Subcutaneous adipose tissue (tissue), 4 donors: ENCODE measurements around the gene RBBP4. TPM values are rescaled to one million over a fixed set of nuclear protein-coding genes. Genes with fewer than 3 reads are reported as not detected.

ENCODE experiments used
- CTCF ChIP-seq: fragments of 450-650 bp; IDR thresholded peaks from one replicate; pipeline ENCODE4 v1.5.1; 2016; ENCODE audit warnings: low read depth, mild to moderate bottlenecking, control low read depth, antibody characterized with exemption, moderate library complexity
- total RNA-seq, 4 donors: library from RNA; depleted of rRNA; stranded (reverse); fragments of >200 nt; gene quantifications; one replicate each; pipeline ENCODE4 v1.1.0, GENCODE V29; 2016

RBBP4 gene
- total RNA-seq, 4 donors from 2014 or later = 91.9 to 112 (median 100) TPM

GRCh38 chr1:32685498-32685897, 34.5 kb downstream of the RBBP4 start:
- no peak for TF ChIP-seq CTCF

GRCh38 chr1:32686387-32686786, 35.4 kb downstream of the RBBP4 start:
- TF ChIP-seq CTCF = no peak

GRCh38 chr1:32693455-32694174, 42.6 kb downstream of the RBBP4 start:
- no peak for TF ChIP-seq CTCF

- TF ChIP-seq CTCF = no peak
These were observed 44.3 kb downstream of the RBBP4 start for GRCh38 chr1:32695098-32695904.

- TF ChIP-seq CTCF = no peak
These were observed 45.0 kb downstream of the RBBP4 start for GRCh38 chr1:32696041-32696440.

GRCh38 chr1:32701421-32701911, 50.5 kb downstream of the RBBP4 start:
- TF ChIP-seq CTCF = no peak

- no peak for TF ChIP-seq CTCF
These were observed 51.1 kb downstream of the RBBP4 start for GRCh38 chr1:32701951-32702598.
